Mesodermal cell (in vitro differentiated cells): ENCODE results near the gene TMEM258.

Source experiments
- H3K27ac ChIP-seq: 2 replicates; pipeline ENCODE4 v1.7.0; 2013; ENCODE audit warnings: mild to moderate bottlenecking, low read depth, low read length, moderate library complexity; ENCODE audit not compliant: severe bottlenecking
- H3K36me3 ChIP-seq: 2 replicates; pipeline ENCODE4 v1.7.1; 2013; ENCODE audit warnings: mild to moderate bottlenecking, low read length, moderate library complexity; ENCODE audit not compliant: control insufficient read depth, insufficient read depth
- H3K4me1 ChIP-seq: one replicate; pipeline ENCODE4 v1.7.1; 2013; ENCODE audit warnings: mild to moderate bottlenecking, low read length; ENCODE audit not compliant: insufficient read depth, control insufficient read depth, poor library complexity, severe bottlenecking
- H3K4me3 ChIP-seq: 2 replicates; pipeline ENCODE4 v1.7.0; 2013; ENCODE audit warnings: low read length, control low read depth, mild to moderate bottlenecking; ENCODE audit not compliant: insufficient read depth, poor library complexity, severe bottlenecking; ENCODE audit errors: extremely low read depth
- H3K9me3 ChIP-seq: 2 replicates; pipeline ENCODE4 v1.7.1; 2013; ENCODE audit warnings: mild to moderate bottlenecking, low read length, moderate library complexity; ENCODE audit not compliant: control insufficient read depth
- WGBS, 2 experiments: methylation state at CpG; one replicate each; pipeline ENCODE4 v1.1.5; 2013; ENCODE audit warnings: missing lambda C conversion rate in 2 of 2; ENCODE audit not compliant: insufficient coverage in 2 of 2; 5-methylcytosine and 5-hydroxymethylcytosine counted together

The TMEM258 gene

GRCh38 chr11:61817471-61818202 lies 25.2 kb upstream of the TMEM258 start:
- WGBS, 2 experiments, result 43 to 56% methylated on average over 2 to 3 of the region's 6 CpGs
- H3K4me1 ChIP-seq, result peaks cover 22% of the 10 kb centered on the region
- peak overlapping the region; percentile 90 for H3K4me3 ChIP-seq
- peak overlapping the region; percentile 95 for H3K27ac ChIP-seq
- peaks cover 35% of the 10 kb centered on the region for H3K36me3 ChIP-seq
- H3K9me3 ChIP-seq, result no peaks in the 10 kb centered on the region

- H3K36me3 ChIP-seq, result peaks cover 38% of the 10 kb centered on the region
- H3K4me1 ChIP-seq, result peaks cover 22% of the 10 kb centered on the region
- H3K27ac ChIP-seq, result peak within 1 kb of the TSS; percentile 95
- H3K4me3 ChIP-seq, result peak within 1 kb of the TSS; percentile 90
- 0% methylated on average over 55 to 69 of the region's 73 CpGs for WGBS, 2 experiments
- H3K9me3 ChIP-seq, result no peaks in the 10 kb centered on the region
Measured at GRCh38 chr11:61816736-61817455, 24.5 kb upstream of the TMEM258 start, which contains the start of gene FADS1. Gene FADS1, minus strand, starts transcription at chr11:61817003. Its CDS starts 74 bp downstream, at chr11:61816929.

- 0% methylated on average over 54 to 60 of the region's 69 CpGs for WGBS, 2 experiments
- H3K9me3 ChIP-seq, result no peaks in the 10 kb centered on the region
- peak overlapping the region; percentile 95 for H3K27ac ChIP-seq
- peak overlapping the region; percentile 90 for H3K4me3 ChIP-seq
- peaks cover 43% of the 10 kb centered on the region for H3K36me3 ChIP-seq
- H3K4me1 ChIP-seq, result peaks cover 22% of the 10 kb centered on the region
Measured at GRCh38 chr11:61815790-61816735, 23.7 kb upstream of the TMEM258 start.

- Histone ChIP-seq H3K4me1 (peaks cover 19% of the 10 kb centered on the region), H3K4me3 (peak overlapping the region; percentile 90), H3K36me3 (peaks cover 52% of the 10 kb centered on the region), H3K27ac (peak overlapping the region; percentile 95), H3K9me3 (no peaks in the 10 kb centered on the region)
- 1 to 2% methylated on average over 60 to 62 of the region's 66 CpGs for WGBS, 2 experiments
Measured at GRCh38 chr11:61814958-61815789, 22.8 kb upstream of the TMEM258 start.

- H3K4me1 ChIP-seq, result peaks cover 16% of the 10 kb centered on the region
- WGBS, 2 experiments, result 75 to 84% methylated on average over 14 to 15 of the region's 16 CpGs
- H3K9me3 ChIP-seq, result no peaks in the 10 kb centered on the region
- peaks cover 60% of the 10 kb centered on the region for H3K36me3 ChIP-seq
- H3K27ac ChIP-seq, result peak overlapping the region; percentile 90
- H3K4me3 ChIP-seq, result peak overlapping the region; percentile 90
Measured at GRCh38 chr11:61814247-61814957, 22.0 kb upstream of the TMEM258 start.

GRCh38 chr11:61812736-61813411 lies 20.5 kb upstream of the TMEM258 start:
- Histone ChIP-seq H3K27ac (no peak overlapping the region), H3K4me3 (no peak overlapping the region), H3K36me3 (peaks cover 69% of the 10 kb centered on the region), H3K9me3 (no peaks in the 10 kb centered on the region), H3K4me1 (peaks cover 10% of the 10 kb centered on the region)
- 94 to 100% methylated on average over 1 to 4 of the region's 4 CpGs for WGBS, 2 experiments

GRCh38 chr11:61811831-61812230 lies 19.4 kb upstream of the TMEM258 start:
- Histone ChIP-seq H3K27ac (no peak overlapping the region), H3K36me3 (peaks cover 79% of the 10 kb centered on the region), H3K4me1 (peaks cover 5% of the 10 kb centered on the region), H3K9me3 (no peaks in the 10 kb centered on the region), H3K4me3 (no peak overlapping the region)
- WGBS, 2 experiments, result 86 to 100% methylated on average over 4 to 5 of the region's 5 CpGs

- H3K4me1 ChIP-seq, result peaks cover 5% of the 10 kb centered on the region
- no peak overlapping the region for H3K27ac ChIP-seq
- H3K36me3 ChIP-seq, result peaks cover 89% of the 10 kb centered on the region
- no peaks in the 10 kb centered on the region for H3K9me3 ChIP-seq
- 93 to 98% methylated on average over 4 to 7 of the region's 8 CpGs for WGBS, 2 experiments
- no peak overlapping the region for H3K4me3 ChIP-seq
Measured at GRCh38 chr11:61810671-61811175, 18.3 kb upstream of the TMEM258 start.

GRCh38 chr11:61806785-61807184 lies 14.4 kb upstream of the TMEM258 start:
- no peak overlapping the region for H3K4me3 ChIP-seq
- 94 to 100% methylated on average over 2 to 4 of the region's 5 CpGs for WGBS, 2 experiments
- peaks cover 99% of the 10 kb centered on the region for H3K36me3 ChIP-seq
- H3K9me3 ChIP-seq, result no peaks in the 10 kb centered on the region
- no peak overlapping the region for H3K27ac ChIP-seq
- H3K4me1 ChIP-seq, result peaks cover 8% of the 10 kb centered on the region
